ENCODE measurements around the gene SCRN3.
A peak's percentile ranks its signal among the peaks of the same experiment; 100 is the strongest.
"Not testable (repeated sequence)": the region's sequence is repeated elsewhere in the genome, so short reads cannot be mapped to it uniquely, and the experiment has no call there.

Gene SCRN3, protein sequence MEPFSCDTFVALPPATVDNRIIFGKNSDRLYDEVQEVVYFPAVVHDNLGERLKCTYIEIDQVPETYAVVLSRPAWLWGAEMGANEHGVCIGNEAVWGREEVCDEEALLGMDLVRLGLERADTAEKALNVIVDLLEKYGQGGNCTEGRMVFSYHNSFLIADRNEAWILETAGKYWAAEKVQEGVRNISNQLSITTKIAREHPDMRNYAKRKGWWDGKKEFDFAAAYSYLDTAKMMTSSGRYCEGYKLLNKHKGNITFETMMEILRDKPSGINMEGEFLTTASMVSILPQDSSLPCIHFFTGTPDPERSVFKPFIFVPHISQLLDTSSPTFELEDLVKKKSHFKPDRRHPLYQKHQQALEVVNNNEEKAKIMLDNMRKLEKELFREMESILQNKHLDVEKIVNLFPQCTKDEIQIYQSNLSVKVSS

DNA sequence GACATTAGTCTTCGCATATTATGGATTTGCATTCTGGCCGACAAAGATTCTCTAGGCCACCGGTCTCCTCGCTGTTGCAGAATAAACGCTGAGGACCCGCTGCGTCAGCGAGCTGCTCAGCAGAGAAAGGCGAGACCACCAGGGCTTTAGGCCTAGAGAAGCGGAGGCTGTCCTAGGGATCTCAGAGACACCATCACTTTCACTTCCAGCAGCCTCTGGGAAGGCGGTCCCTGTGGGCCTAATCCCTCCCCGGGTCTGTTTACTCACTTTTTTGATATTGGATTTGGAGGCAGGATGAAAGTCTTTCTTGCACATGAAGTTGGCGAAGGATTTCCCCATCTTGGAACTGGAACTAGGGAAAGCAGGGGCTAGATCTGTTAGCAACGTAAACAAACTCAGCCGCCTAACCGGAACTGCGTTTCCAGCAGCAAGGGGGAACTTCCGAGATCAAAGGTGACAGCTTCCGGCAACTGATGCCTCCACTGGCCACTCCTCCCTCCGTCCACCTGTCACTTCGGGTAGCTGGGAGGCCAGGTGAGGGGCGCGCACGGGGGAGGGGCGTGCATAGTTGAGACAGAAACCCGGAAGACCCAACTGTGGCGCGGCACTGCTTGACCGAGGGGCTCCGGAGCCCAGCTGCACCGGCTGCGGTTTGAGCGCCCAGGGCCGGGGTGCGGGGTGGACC lies at the start of gene SCRN3:
TSS of gene SCRN3 (plus strand) at position 447 of the 685 bp plus-strand sequence. CDS start 2,554 bp downstream, outside the sequence.
- TF ChIP-seq, protein P1, sequence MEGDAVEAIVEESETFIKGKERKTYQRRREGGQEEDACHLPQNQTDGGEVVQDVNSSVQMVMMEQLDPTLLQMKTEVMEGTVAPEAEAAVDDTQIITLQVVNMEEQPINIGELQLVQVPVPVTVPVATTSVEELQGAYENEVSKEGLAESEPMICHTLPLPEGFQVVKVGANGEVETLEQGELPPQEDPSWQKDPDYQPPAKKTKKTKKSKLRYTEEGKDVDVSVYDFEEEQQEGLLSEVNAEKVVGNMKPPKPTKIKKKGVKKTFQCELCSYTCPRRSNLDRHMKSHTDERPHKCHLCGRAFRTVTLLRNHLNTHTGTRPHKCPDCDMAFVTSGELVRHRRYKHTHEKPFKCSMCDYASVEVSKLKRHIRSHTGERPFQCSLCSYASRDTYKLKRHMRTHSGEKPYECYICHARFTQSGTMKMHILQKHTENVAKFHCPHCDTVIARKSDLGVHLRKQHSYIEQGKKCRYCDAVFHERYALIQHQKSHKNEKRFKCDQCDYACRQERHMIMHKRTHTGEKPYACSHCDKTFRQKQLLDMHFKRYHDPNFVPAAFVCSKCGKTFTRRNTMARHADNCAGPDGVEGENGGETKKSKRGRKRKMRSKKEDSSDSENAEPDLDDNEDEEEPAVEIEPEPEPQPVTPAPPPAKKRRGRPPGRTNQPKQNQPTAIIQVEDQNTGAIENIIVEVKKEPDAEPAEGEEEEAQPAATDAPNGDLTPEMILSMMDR (IDR thresholded peaks at IDR 0.05; ENCODE audit: low read depth, low read length): no peak
- H3K4me3 ChIP-seq (ENCODE audit: low read depth, low read length): peak within 1 kb of the TSS; percentile 91

DNA sequence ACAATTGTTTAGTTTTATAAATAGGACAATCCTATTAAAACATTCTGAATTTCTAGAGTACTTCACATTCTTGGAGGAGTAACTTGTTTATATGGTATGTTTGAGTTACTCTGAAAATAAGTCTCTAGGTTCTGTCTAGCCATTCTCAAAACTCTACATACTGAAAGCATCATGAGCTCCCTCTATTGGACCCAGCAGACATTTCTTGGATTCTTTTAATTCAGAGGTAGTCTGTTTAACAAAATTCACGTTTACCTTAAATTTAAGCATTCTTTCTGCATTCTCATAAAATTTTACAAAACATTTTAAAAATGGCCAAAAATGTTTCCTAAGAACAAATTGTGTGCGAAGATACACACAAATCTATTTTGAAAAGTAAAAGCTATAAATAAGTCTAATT lies 45.5 kb upstream of the SCRN3 start:
- no peak overlapping the region for H3K4me3 ChIP-seq (ENCODE audit: low read depth, low read length)
- TF ChIP-seq, protein P1 (IDR thresholded peaks at IDR 0.05; ENCODE audit: low read depth, low read length): no peak

DNA sequence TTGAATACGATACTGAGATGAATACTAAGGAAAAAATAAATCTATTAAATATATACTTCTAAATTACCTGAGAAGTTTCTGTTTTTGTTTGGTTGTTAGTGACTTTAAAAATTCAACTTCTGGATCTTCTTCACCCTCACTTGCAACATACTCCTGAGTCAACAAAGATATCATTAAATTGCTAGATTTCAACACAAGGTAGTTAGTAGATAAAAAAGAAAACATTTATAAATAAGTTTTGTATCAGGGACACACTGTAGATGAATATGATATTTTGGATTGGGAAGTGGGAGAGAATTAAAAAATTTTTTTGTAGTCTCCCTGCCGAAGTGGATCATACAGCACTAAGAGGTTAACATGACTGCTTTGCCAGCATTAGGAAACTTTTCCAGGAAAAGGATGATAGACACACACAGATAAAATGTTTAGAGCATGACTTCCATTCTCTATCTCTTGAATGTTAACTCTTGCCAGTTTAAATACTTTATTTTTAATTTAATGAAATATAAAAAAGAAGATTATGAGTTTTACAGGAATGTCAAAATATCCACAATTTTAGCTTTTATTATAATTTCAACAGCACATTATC lies 44.8 kb upstream of the SCRN3 start:
- TF ChIP-seq, protein P1 (IDR thresholded peaks at IDR 0.05; ENCODE audit: low read depth, low read length): no peak
- H3K4me3 ChIP-seq (ENCODE audit: low read depth, low read length): no peak overlapping the region

DNA sequence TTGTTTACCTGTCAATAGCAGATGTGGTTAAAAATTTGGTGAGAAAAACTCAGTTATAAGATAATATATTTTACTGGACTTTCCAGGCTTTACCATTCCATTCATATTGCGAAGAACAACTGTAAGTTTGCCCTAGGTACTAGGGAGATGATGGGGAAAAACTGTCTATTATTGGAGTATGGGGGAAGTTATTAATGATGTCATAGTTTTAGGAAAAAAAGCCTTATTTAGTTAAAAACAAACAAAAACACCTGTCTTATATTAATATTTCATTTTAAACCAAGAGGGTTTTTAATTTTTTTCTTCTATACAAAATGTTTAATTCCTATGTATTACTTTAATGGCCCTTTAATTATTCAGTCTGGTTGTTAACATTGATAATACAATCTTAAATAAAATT lies 42.5 kb upstream of the SCRN3 start:
- H3K4me3 ChIP-seq (ENCODE audit: low read depth, low read length): no peak overlapping the region
- TF ChIP-seq, protein P1 (IDR thresholded peaks at IDR 0.05; ENCODE audit: low read depth, low read length): no peak

DNA sequence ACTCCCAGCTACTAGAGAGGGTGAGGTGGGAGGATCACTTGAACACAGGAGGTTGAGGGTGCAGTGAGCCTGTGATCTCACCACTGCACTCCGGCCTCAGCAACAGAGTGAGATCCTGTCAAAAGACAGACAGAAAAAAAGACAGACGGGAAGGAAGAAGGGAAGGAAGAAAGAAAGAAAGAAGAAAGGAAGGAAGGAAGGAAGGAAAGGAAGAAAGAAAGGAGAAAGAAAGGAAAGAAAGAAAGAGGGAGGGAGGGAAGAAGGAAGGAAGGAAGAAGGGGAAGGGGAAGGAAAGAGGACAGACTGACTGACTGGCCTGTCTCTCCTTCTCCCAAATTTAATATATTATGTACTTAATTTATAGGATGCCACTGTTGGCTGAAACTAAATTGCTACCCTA lies 39.2 kb upstream of the SCRN3 start:
- TF ChIP-seq, protein P1 (IDR thresholded peaks at IDR 0.05; ENCODE audit: low read depth, low read length): no peak
- H3K4me3 ChIP-seq (ENCODE audit: low read depth, low read length): no peak overlapping the region

DNA sequence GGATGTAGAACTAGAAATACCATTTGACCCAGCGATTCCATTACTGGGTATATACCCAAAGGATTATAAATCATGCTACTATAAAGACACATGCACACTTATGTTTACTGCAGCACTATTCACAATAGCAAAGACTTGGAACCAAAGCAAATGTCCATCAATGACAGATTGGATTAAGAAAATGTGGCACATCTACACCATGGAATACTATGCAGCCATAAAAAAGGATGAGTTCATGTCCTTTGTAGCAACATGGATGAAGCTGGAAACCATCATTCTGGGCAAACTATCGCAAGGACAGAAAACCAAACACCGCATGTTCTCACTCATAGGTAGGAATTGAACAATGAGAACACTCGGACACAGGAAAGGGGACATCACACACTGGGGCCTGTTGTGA lies 35.9 kb upstream of the SCRN3 start:
- H3K4me3 ChIP-seq (ENCODE audit: low read depth, low read length): not testable (repeated sequence)

DNA sequence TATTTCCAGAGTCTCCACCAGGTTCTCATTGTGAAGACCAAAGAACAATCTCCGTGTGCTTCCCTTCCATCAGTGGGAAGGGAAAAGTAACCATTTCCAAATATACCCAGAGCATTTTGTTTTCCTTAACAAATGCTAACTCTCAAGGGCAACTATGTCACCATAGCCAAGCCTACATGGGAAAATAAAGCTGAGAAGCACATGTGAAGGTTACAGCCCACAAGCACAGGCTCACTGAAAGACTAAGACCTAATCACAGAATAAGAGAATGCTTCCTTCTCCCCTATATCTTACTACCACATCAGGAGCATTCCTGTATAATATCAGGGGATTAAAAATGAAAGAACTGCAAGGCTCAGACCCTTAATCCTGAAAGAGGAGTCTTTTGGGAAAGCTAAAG lies 32.6 kb upstream of the SCRN3 start:
- H3K4me3 ChIP-seq (ENCODE audit: low read depth, low read length): no peak overlapping the region
- TF ChIP-seq, protein P1 (IDR thresholded peaks at IDR 0.05; ENCODE audit: low read depth, low read length): no peak

DNA sequence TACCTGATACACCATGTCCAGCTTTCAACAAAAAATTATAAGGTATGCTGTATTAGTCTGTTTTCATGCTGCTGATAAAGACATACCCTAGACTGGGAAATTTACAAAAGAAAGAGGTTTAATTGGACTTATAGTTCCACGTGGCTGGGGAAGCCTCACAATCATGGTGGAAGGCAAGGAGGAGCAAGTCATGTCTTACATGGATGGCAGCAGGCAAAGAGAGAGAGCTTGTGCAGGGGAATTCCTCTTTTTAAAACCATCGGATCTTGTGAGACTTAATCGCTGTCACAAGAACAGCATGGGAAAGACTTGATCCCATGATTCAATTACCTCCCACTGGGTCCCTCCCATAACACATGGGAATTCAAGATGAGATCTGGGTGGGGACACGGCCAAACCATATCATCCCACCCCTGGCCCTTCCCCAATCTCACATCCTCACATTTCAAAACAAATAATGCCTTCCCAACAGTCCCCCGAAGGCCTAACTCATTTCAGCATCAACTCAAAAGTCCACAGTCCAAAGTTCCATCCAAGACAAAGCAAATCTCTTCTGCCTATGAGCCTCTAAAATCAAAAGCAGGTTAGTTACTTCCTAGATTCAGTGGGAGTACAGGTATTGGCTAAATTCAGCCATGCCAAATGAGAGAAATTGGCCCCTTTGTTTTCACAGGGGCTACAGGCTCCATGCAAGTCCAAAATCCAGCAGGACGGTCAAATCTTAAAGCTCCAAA lies 31.9 kb upstream of the SCRN3 start:
- H3K4me3 ChIP-seq (ENCODE audit: low read depth, low read length): not testable (repeated sequence)

Data from WI38 (cell line).